GM18502 (cell line): ENCODE results near the gene SCYGR8.
"Not testable (repeated sequence)": the region's sequence is repeated elsewhere in the genome, so short reads cannot be mapped to it uniquely, and the experiment has no call there.

Source experiments
- ATAC-seq: cut with Tn5 transposase; IDR thresholded peaks from one replicate; pipeline ENCODE4 v1.9.1; 2021; ENCODE audit warnings: mild to moderate bottlenecking; ENCODE audit not compliant: unreplicated experiment, poor library complexity

The SCYGR8 gene

DNA sequence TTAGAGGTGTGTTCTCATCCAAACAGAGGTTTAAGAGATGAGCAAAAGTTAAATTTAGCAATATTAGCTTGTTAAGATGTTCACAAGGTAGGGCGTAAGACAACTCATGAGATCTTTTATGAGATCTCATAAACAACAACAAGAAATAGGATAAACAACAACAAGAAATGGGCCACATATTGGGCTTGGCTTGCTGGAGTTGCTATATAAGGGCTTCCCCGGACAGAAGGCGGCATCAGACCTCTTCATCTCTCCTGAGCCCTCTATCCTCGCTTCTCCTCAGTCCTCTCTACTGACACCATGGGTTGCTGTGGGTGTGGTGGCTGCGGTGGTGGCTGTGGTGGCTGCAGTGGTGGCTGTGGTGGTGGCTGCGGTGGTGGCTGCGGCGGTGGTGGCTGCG lies at the start of gene SCYGR8:
SCYGR8 (plus strand) TSS at position 301 of the 400 bp plus-strand sequence; CDS start at position 301, 0 bp downstream.
- no peak for ATAC-seq

DNA sequence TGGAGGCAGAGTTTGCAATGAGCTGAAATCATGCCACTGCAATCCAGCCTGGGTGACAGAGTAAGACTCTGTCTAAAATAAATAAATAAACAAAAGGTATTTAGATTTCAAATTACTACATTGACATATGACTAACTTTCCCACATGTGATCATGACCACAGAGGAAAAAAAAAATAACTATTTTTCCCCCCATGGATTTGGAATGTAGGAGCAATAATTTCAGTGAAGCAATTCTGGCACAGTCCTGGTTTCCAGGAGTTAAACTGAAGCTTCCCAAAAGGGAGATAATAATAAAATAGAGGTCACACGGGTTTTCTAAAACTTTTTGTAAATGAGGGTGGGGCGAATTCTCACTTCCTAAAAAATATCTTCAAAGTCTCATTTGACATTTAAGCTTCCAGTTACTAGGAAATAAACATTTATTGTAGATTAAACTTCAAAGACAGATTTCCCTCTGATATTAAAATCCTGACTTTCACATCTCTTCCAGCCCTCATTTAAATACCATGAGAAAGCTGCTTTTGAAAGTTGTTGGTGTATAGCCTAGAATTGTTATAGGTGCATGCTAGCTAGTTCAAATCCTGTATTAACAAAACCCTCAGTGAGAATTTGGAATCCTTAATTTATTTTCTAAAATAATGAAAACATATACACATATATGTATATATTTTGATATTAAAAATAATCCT lies 48.6 kb upstream of the SCYGR8 start:
- ATAC-seq = no peak

GRCh38 chr2:227701556-227701955 lies 44.1 kb upstream of the SCYGR8 start:
- ATAC-seq = no peak

DNA sequence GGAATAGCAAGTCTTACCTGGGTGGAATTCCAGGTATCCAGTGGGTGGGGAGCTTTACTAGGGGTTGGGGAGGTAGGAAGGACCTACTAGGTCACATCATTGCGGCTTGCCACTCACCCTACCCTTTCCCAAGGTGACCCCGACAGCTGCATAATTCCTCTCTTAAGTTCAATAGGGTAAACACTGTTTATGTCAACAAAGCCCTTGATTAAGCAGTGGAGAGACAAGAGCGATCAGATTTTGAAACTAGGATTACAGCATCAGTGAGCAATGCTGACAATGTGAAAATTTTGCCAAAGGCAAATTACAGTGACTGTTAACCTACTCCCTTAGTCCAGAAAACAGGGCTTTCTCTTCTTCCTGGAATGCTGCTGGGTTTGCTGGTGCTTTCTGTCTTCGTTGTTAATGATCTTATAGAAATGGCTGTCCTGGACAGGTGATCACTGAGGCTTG lies 42.4 kb upstream of the SCYGR8 start:
- no peak for ATAC-seq

DNA sequence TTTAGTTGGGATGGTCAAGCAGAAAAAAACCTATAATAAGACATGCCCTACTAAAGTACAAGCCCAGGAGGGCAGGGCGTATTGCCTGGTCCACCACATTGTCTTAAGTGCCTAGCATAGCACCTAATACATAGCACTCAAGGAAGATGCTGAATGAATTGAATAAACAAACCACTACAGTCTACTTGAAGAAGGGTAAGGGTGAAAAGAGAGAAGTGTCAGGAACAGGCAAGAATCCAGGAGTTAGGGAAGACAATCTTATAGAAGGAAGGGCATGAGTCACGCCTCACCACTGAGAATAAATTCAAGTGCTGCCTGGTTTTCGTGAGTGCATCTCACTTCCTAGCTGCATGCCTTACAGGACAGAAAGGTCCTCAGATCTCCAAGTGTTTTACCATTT lies 41.7 kb upstream of the SCYGR8 start:
- no peak for ATAC-seq

DNA sequence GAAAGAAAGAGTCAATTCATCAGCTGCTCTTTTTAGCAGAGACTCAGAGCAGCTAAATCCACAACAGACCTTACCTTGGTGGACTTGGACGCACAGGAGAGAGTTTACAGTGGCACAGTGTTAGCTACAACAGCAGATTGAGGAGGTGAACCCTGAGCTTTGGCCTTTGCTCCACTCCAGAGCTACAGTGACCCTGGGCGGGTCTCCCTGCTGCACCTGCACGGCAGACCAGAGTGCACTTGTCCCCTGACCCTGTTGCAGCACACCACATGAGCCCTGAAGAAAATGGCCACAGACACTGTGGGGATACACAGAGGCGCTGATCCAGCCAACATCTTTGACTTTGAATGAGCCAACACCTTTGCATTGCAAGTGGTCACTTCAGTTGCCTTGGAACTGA lies 38.8 kb upstream of the SCYGR8 start:
- ATAC-seq = no peak

DNA sequence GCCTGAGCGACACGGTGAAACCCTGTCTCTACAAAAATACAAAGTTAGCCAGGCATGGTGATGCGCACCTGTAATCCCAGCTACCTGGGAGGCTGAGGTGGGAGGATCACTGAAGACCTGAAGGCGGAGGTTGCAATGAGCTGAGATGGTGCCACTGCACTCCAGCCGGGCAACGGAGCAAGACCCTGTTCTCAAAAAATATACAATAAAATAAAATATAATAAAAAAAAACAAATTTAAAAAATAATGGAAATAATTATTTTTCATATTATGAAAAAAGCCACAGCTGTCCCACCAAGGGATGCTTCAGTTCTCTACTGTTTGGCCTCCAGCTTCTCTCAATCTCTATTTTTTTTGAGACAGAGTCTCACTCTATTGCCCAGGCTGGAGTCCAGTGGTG lies 38.3 kb upstream of the SCYGR8 start:
- ATAC-seq = no peak

- ATAC-seq = no peak
Observed at GRCh38 chr2:227710986-227711385, 34.7 kb upstream of the SCYGR8 start.

- ATAC-seq = no peak
Observed at GRCh38 chr2:227713291-227713690, 32.4 kb upstream of the SCYGR8 start.

GRCh38 chr2:227716501-227716900 lies 29.2 kb upstream of the SCYGR8 start:
- no peak for ATAC-seq

GRCh38 chr2:227717687-227718567 lies 27.8 kb upstream of the SCYGR8 start, which contains the start of gene SLC19A3:
Gene SLC19A3 (minus strand): TSS chr2:227718028. CDS start chr2:227702318, 15,710 bp downstream.
- ATAC-seq = no peak

DNA sequence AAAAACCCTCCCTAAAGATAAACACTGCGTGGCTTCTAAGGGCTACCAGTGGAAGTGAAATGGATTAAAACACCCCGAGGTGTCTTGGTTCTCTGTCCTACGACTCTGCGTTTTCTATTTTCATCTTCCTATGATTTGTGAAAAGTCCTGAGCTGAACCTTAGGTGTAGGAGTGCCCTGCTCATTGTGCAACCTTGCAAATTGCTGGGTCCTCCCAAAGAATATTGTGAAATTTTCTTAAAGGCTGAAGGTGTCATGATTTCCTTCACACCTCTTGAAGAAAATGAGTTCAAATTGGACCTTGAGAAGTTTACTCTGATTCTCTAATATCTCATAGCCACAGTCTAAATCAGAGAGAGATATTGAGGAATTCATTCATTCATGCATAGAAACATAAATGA lies 26.1 kb upstream of the SCYGR8 start:
- no peak for ATAC-seq

- no peak for ATAC-seq
Observed at GRCh38 chr2:227720680-227721079, 25.0 kb upstream of the SCYGR8 start.

- not testable (repeated sequence) for ATAC-seq
Observed at GRCh38 chr2:227722821-227723220, 22.9 kb upstream of the SCYGR8 start.

DNA sequence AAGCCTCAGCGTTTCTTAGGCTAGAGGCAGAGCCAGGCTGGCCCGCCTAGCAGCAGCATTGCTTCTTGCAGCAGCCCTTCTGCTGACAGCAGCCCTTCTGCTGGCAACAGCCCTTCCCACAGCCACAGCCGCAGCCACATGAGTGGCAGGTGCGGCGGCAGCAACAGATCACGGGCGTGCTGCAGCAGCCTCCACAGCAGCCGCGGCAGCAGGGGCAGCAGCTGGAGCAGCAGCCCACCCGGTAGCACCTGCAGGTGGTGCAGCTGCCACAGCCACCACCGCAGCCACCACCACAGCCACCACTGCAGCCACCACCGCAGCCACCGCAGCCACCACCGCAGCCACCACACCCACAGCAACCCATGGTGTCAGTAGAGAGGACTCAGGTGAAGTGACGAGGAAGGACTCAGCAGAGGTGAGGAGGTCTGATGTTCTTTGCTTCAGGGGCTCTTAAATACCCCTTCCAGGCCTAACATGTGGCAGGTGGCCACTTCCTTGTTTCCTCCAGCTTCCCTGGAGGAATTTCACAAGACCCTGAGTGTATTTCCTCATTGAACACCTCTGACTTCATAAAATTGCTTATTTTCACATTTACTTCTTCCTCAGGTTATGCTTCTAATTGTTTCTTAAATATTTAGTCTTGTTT lies 21.2 kb upstream of the SCYGR8 start, which contains the start of gene SCYGR6:
SCYGR6 (minus strand) TSS at position 364 of the 646 bp plus-strand sequence; CDS start at position 364, 0 bp downstream.
- ATAC-seq = no peak

DNA sequence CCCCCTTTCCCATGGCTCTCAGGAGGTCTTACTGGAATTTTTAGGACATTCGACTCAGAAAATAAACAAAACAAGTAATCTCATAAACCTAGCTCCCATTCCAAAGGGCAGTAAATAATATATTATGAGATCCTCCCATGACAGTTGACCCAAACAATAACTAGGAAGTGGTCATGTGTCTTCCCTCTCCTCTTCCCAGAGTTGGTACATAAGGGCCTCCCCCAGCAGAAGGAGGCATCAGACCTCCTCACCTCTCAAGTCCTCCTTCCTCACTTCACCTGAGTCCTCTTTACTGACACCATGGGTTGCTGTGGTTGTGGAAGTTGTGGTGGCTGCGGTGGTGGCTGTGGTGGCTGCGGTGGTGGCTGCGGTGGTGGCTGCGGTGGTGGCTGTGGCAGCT lies 17.7 kb upstream of the SCYGR8 start, which contains the start of gene SCYGR7:
SCYGR7 (plus strand) TSS at position 301 of the 400 bp plus-strand sequence; CDS start at position 301, 0 bp downstream.
- no peak for ATAC-seq

DNA sequence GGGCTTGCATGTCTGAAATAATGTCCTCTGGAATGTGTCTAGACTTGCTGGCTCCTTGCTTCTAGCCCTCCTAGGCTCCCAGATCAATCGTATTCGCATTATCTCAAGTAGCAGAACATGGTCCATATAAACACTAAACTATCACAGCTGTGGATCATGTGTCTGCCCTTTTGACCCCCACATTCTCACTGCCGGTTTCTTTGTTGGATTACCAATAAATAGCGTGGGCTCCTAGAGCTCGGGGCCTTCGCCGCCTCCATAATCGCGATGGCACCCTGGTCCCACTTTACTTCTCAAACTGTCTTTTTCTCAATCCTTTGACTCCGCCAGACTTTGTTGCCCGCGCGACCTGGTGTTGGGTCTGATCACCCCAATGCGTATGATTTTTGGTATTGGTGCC lies 6.3 kb upstream of the SCYGR8 start:
- no peak for ATAC-seq

DNA sequence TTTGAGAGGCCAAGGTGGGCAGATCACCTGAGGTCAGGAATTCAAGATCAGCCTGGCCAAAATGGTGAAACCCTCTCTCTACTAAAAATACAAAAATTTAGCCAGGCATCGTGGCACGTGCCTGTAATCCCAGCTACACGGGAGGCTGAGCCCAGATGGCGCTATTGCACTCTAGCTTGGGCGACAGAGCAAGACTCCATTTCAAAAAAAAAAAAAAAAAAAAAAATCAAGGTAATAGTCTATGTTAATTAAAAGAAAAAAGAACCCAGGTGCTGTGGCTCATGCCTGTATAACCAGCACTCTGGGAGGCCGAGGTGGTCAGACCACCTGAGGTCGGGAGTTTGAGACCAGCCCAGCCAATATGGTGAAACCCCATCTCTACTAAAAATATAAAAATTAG lies 5.0 kb upstream of the SCYGR8 start:
- not testable (repeated sequence) for ATAC-seq

DNA sequence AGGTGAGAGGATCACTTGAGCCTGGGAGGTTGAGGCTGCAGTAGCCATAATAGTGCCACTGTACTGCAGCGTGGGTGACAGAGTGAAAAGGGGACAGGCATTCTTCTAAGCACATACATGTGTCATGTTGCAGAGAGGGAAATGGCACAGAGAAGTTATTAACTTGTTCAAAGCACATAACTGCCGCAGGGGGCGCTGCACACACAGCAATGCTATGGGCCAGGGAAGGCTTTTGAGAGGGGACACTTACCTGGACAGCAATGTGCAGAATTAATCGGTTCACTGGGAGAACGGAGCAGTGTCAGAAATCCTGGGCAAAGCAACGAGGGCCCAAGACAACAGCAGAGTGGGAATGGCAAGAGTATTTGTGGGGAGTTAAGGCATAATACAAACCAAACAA lies 2.4 kb downstream of the SCYGR8 start:
- ATAC-seq = no peak

DNA sequence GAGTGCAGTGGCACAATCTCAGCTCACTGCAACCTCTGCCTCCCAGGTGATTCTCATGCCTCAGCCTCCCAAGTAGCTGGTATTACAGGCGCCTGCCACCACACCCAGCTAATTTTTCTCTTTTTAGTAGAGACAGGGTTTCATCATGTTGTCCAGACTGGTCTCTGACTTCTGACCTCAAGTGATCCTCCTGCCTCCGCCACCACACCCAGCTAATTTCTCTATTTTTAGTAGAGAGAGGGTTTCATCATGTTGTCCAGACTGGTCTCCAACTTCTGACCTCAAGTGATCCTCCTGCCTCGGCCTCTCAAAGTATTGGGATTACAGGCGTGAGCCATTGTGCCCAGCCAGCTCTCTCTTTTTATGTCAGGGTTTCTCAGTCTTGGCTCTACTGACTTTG lies 10.6 kb downstream of the SCYGR8 start:
- ATAC-seq = not testable (repeated sequence)
